IPS-18c (cell line): ENCODE results near the gene MAPK13.

Experiments
- H3K4me3 ChIP-seq: 2 replicates; pipeline ENCODE4 v1.7.0; 2013; ENCODE audit warnings: low read depth, mild to moderate bottlenecking, low read length, moderate library complexity; ENCODE audit not compliant: insufficient read depth
- H3K9me3 ChIP-seq: one replicate; pipeline ENCODE4 v1.6.1; 2013; ENCODE audit warnings: mild to moderate bottlenecking, low read length, moderate library complexity; ENCODE audit not compliant: control insufficient read depth, insufficient read depth

MAPK13 gene

DNA sequence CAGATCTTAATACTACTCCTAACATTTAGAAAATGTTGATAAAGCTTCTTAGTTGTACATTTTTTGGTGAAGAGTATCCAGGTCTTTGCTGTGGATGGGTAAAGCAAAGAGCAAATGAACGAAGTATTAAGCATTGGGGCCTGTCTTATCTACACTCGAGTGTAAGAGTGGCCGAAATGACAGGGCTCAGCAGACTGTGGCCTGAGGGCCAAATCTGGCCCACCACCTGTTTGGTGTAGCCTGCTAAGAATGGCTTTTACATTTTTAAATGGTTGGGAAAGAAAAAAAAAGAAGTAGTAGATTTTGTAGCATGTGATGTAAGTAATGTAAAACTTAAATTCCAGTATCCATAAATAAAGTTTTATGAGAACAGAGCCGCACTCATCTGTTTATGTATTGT, 19.4 kb upstream of the MAPK13 start:
- Histone ChIP-seq H3K9me3 (no peaks in the 10 kb centered on the region), H3K4me3 (no peak overlapping the region)

GRCh38 chr6:36111526-36111925, 18.8 kb upstream of the MAPK13 start:
- Histone ChIP-seq H3K4me3 (no peak overlapping the region), H3K9me3 (no peaks in the 10 kb centered on the region)

DNA sequence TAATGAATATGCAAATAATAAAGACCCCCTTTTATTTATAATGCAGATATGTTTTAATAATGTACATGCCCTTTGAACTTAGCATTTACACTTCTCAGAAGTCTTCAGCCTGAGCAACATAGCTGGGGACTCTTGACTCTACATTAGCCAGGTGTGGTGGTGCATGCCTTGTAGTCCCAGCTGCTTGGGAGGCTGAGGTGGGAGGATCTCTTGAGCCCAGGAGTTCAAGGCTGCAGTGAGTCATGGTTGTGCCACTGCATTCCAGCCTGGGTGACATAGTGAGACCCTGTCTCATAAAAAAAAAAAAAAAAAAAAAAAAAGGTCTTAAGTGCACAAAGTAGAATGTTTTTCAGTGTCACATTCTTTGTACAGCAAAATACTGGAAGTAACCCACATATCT, 17.3 kb upstream of the MAPK13 start:
- Histone ChIP-seq H3K9me3 (no peaks in the 10 kb centered on the region), H3K4me3 (no peak overlapping the region)

DNA sequence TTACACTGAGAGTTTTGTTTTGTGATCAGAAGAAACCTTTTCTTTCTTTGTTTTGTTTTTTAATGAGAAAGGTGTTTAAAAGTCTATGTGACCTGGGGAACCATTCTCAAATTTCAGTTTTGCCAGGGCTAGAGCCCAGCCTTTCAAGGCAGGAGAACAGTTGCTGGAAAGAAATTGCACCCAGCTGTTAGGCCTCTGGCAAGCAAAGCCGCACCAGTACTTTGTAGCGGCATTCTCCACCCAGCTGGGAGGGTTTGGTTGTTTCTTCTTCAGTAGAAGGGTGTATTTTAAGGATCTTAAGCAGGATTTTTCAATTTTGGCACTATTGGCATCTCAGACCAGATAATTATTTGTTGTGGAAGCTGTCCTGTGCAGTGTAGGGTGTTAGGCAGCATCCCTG, 16.6 kb upstream of the MAPK13 start:
- no peaks in the 10 kb centered on the region for H3K9me3 ChIP-seq

GRCh38 chr6:36114798-36115408, 15.4 kb upstream of the MAPK13 start:
- Histone ChIP-seq H3K4me3 (no peak overlapping the region), H3K9me3 (no peaks in the 10 kb centered on the region)

More for the DNA sequence above, 16.6 kb upstream of the MAPK13 start:
- no peak overlapping the region for H3K4me3 ChIP-seq

GRCh38 chr6:36115412-36115811, 14.9 kb upstream of the MAPK13 start:
- no peak overlapping the region for H3K4me3 ChIP-seq

DNA sequence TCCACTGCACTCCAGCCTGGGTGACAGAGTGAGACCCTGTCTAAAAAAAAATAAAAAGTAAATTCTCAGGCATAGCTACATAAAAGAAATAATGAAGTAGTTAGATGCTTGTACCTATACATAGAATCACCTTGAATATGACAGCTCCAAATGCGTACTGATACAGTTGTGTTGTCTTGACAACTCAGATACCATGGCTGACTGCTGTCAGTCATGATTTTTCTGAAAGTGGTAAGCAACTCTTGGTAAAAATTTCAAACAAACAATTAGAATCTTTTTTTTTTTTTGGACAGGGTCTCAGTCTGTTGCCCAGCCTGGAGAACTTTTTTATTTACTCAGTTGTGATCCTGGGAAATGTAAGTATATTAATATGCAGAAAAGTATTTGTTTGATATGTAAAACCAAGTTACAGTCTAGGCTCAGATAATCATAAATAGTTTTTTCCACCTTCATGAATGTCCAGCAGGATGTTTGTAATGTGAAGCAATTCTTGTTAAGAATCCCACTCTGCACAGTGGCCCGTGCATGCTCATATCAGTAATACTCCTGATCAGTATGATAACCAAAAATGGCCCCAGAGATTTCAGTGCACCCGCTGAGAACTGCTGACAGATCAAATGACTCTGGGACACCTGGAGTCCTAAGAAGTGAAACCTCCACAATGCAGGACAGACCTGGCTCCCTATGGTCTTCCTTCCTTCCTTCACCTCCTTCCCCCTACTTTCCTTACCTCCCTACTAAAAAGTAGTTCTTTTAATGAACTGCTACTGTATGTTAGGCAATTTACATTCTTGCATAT, 14.0 kb upstream of the MAPK13 start:
- Histone ChIP-seq H3K9me3 (no peaks in the 10 kb centered on the region), H3K4me3 (no peak overlapping the region)

More at GRCh38 chr6:36115412-36115811, 14.9 kb upstream of the MAPK13 start:
- H3K9me3 ChIP-seq, result no peaks in the 10 kb centered on the region

DNA sequence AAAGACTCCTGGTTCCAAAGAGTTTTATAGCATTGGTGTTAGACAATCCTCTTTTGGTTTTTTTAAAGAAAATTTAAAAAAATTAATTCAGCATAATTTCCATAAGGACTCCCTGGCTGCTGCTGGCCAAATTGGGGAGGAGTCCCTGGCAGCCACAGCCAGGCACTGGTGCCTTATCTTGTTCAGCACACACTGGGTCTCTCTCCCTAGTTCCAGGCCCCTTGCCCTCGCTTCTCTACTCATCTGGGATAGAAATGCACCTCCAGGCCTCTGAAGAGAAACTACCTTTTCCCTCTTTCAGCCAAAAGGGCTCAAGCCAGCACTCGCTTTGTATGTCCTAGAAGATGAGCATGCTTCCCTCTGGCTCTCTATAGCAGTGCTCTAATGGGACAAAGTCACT, 13.4 kb upstream of the MAPK13 start:
- no peak overlapping the region for H3K4me3 ChIP-seq
- H3K9me3 ChIP-seq, result no peaks in the 10 kb centered on the region

GRCh38 chr6:36117658-36118549, 12.4 kb upstream of the MAPK13 start:
- Histone ChIP-seq H3K9me3 (no peaks in the 10 kb centered on the region), H3K4me3 (no peak overlapping the region)

DNA sequence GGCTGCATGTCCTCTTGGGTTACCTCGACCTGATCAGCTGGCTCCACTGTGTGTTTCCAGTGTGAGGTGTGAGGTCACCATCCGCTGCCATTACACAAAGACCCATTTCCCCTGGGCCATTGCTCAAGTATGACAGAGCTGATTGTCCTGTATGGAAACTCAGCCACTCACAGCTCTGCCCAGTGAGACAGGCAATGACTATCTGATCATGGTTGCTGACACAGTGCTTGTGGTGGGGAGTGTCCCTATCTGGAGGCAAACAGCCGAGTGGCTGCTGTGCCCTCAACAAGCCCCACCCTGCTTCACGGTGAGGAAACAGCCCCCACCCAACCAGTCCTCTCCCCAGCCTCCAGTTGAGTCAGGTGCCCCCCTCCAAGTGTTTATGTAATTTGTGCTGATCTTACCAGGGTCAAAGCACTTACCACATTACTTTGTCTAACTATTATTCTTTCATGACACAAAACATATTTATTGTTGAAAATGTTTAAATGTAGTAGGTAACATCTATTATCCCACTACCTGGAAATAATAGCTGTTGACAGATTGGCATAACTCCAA, 11.7 kb upstream of the MAPK13 start:
- no peak overlapping the region for H3K4me3 ChIP-seq
- H3K9me3 ChIP-seq, result no peaks in the 10 kb centered on the region

- no peak overlapping the region for H3K4me3 ChIP-seq
Measured at GRCh38 chr6:36119209-36119608, 11.1 kb upstream of the MAPK13 start.

GRCh38 chr6:36120018-36120417, 10.3 kb upstream of the MAPK13 start:
- Histone ChIP-seq H3K4me3 (no peak overlapping the region), H3K9me3 (no peaks in the 10 kb centered on the region)

More at GRCh38 chr6:36119209-36119608, 11.1 kb upstream of the MAPK13 start:
- H3K9me3 ChIP-seq, result no peaks in the 10 kb centered on the region

DNA sequence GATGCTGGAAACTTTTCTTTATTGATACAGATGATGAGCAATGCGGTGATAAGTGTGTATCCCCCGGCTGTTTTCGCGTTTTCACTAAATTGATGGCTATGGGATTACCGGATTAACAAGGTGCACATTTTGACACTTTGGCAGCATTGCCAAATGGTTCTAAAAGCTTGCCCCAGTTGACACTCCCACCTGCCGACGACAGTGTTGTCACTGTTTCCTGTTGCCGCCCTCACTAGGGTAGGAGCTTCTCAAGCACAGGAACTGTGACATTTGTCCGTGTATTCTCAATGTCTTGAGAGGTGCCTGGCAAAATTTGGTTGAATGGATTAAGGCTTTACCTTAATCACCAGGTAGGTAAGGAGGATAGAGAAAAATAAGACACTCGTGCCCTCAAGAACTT, 9.8 kb upstream of the MAPK13 start:
- Histone ChIP-seq H3K9me3 (no peaks in the 10 kb centered on the region), H3K4me3 (no peak overlapping the region)

- H3K4me3 ChIP-seq, result no peak overlapping the region
- no peaks in the 10 kb centered on the region for H3K9me3 ChIP-seq
Measured at GRCh38 chr6:36120979-36121786, 9.1 kb upstream of the MAPK13 start.

- Histone ChIP-seq H3K4me3 (no peak overlapping the region), H3K9me3 (no peaks in the 10 kb centered on the region)
Measured at GRCh38 chr6:36121787-36122494, 8.4 kb upstream of the MAPK13 start.
